K562 (cell line): ENCODE measurements around the gene SGMS1. TPM values are rescaled to one million over a fixed set of nuclear protein-coding genes. Genes with fewer than 3 reads are reported as not detected.

Source experiments
- ATAC-seq: fragments of 200-7000 bp; cut with Tn5 transposase; 3 replicates; pipeline ENCODE4 v1.9.1; 2020; ENCODE audit warnings: moderate library complexity
- BruUV-seq: library from RNA; stranded (reverse); fragments of 400-500 nt; replicated peaks from 2 replicates; lab custom pipeline; 2021; lab: Mats Ljungman, UMichigan
- CTCF ChIA-PET: fragments of 300-600 bp; formaldehyde crosslinking; extraction: SDS; loops from one replicate; lab custom pipeline; 2021; ENCODE audit warnings: low intra/inter-chr PET ratio; lab: Yijun Ruan, JAX
- POLR2A ChIA-PET: fragments of 300-600, 350-650 bp; sonication (Branson Sonifier 250); formaldehyde crosslinking; extraction: SDS; loops from one replicate; lab custom pipeline; 2021; ENCODE audit warnings: antibody characterized with exemption, inconsistent platforms; lab: Yijun Ruan, JAX
- DNase-seq, 4 experiments: peaks; one replicate each; pipeline versions ENCODE4 v3.0.0 to v3.0.0-alpha.2; 2011 to 2018; ENCODE audit warnings: low spot score in 3 of 4, mixed read lengths in 3 of 4; ENCODE audit errors: extremely low read depth in 1 of 4
- FAIRE-seq: peaks from 2 replicates; lab custom pipeline; 2011; peaks lifted over from hg19 to GRCh38; lab: Jason Lieb, UNC
- H2AFZ ChIP-seq: 2 replicates; pipeline ENCODE4 v1.6.0; 2011; ENCODE audit warnings: low read depth, low read length, control low read depth, inconsistent platforms
- H3K27ac ChIP-seq: fragments of 200-600 bp; 3 replicates; pipeline ENCODE4 v1.8.0; 2011; ENCODE audit warnings: low read depth, mild to moderate bottlenecking, control low read depth, inconsistent platforms, low read length, moderate library complexity, mixed read lengths; ENCODE audit errors: extremely low read depth
- H3K27me3 ChIP-seq, 2 experiments: fragments of 300-600 bp in 1 of 2; 2 replicates in 1 of 2; 3 replicates in 1 of 2; pipeline versions ENCODE4 v1.6.0 to v1.8.0; 2011; ENCODE audit warnings: inconsistent platforms in 2 of 2, low read length in 2 of 2, mild to moderate bottlenecking in 1 of 2, mixed read lengths in 1 of 2, moderate library complexity in 1 of 2; ENCODE audit not compliant: control insufficient read depth in 2 of 2, insufficient read depth in 2 of 2
- H3K36me3 ChIP-seq: fragments of 300-600 bp; 3 replicates; pipeline ENCODE4 v1.8.0; 2011; ENCODE audit warnings: mild to moderate bottlenecking, low read length, inconsistent platforms; ENCODE audit not compliant: control insufficient read depth, insufficient read depth
- H3K4me1 ChIP-seq, 2 experiments: fragments of 200-600 bp in 1 of 2; replicated peaks in 1 of 2; 2 replicates in 1 of 2; 3 replicates in 1 of 2; pipeline versions ENCODE4 v1.5.1 to v1.8.0; 2011; ENCODE audit warnings: inconsistent platforms in 2 of 2, low read length in 2 of 2, mild to moderate bottlenecking in 1 of 2, mixed read lengths in 1 of 2, moderate library complexity in 1 of 2; ENCODE audit not compliant: control insufficient read depth in 2 of 2, insufficient read depth in 2 of 2
- H3K4me2 ChIP-seq: 2 replicates; pipeline ENCODE4 v1.6.1; 2011; ENCODE audit warnings: low read length, control low read depth, inconsistent platforms, mixed read lengths; ENCODE audit not compliant: insufficient read depth
- H3K4me3 ChIP-seq: fragments of 200-600 bp; sonication (generic), shearing (Covaris generic); 2 replicates; pipeline ENCODE4 v1.5.1; 2016; ENCODE audit warnings: control low read depth, inconsistent platforms
- H3K79me2 ChIP-seq: fragments of 200-600 bp; 3 replicates; pipeline ENCODE4 v1.8.0; 2011; ENCODE audit warnings: low read length, inconsistent platforms; ENCODE audit not compliant: control insufficient read depth, insufficient read depth
- H3K9ac ChIP-seq, 2 experiments: 2 replicates each; pipeline versions ENCODE4 v1.6.0 to v1.6.1; 2011; ENCODE audit warnings: low read depth in 2 of 2, low read length in 2 of 2, control low read depth in 1 of 2, inconsistent platforms in 1 of 2, mild to moderate bottlenecking in 1 of 2, mixed read lengths in 1 of 2; ENCODE audit not compliant: insufficient read depth in 1 of 2
- H3K9me1 ChIP-seq: one replicate; pipeline ENCODE4 v1.6.0; 2011; ENCODE audit warnings: inconsistent platforms, mild to moderate bottlenecking, low read length, moderate library complexity; ENCODE audit not compliant: control insufficient read depth, insufficient read depth
- H3K9me3 ChIP-seq: replicated peaks from 2 replicates; pipeline ENCODE4 v1.5.1; 2011; ENCODE audit warnings: low read depth, low read length, inconsistent platforms; ENCODE audit not compliant: control insufficient read depth, insufficient read depth
- H4K20me1 ChIP-seq: replicated peaks from 2 replicates; pipeline ENCODE4 v1.6.1; 2011; ENCODE audit warnings: low read length, inconsistent platforms, mixed read lengths; ENCODE audit not compliant: control insufficient read depth, insufficient read depth
- ETV6 ChIP-seq, 3 experiments: fragments of 150-350 bp in 1 of 3; sonication (generic) in 1 of 3; formaldehyde crosslinking in 1 of 3; IDR thresholded peaks; 2 replicates each; pipeline versions ENCODE4 v1.6.1 to v1.8.0; 2014 to 2022; ENCODE audit warnings: borderline replicate concordance in 2 of 3, low read depth in 2 of 3, antibody characterized with exemption in 1 of 3, low read length in 1 of 3, mild to moderate bottlenecking in 1 of 3, missing genetic modification reagents in 1 of 3
- FOXP1 ChIP-seq: sonication (generic); formaldehyde crosslinking; IDR thresholded peaks from 2 replicates; pipeline ENCODE4 v1.8.0; 2022; ENCODE audit warnings: mild to moderate bottlenecking, missing genetic modification reagents
- HDAC2 ChIP-seq: fragments of 450-650 bp; IDR thresholded peaks from 2 replicates; pipeline ENCODE4 v1.6.1; 2016; ENCODE audit warnings: mild to moderate bottlenecking
- MAFG ChIP-seq: fragments of 450-650 bp; conservative IDR thresholded peaks from 2 replicates; pipeline ENCODE4 v1.6.1; 2016; ENCODE audit warnings: missing genetic modification characterization, missing compliant biosample characterization
- MCM7 ChIP-seq, 2 experiments: fragments of 450-650 bp; IDR thresholded peaks; 2 replicates each; pipeline ENCODE4 v1.6.1; 2016 to 2018
- NR2F6 ChIP-seq: fragments of 450-650 bp; formaldehyde crosslinking; IDR thresholded peaks from 2 replicates; pipeline ENCODE4 v1.4.0; 2020; ENCODE audit warnings: mild to moderate bottlenecking
- ZKSCAN8 ChIP-seq: fragments of 200-800 bp; sonication (Bioruptor generic); IDR thresholded peaks from 2 replicates; pipeline ENCODE4 v1.6.1; 2016; ENCODE audit warnings: missing genetic modification characterization, missing compliant biosample characterization
- WGBS: fragments of 100-300 bp; shearing (Covaris generic); methylation state at CpG from one replicate; pipeline ENCODE4 v1.1.6; 2016; ENCODE audit warnings: low coverage, mixed read lengths; ENCODE audit not compliant: insufficient coverage; ENCODE audit errors: missing lambda C conversion rate; 5-methylcytosine and 5-hydroxymethylcytosine counted together
- in situ Hi-C: fragments of 300-500 bp; cut with MboI; formaldehyde crosslinking; loops from 4 replicates; pipeline ENCODE4 v1.15.0; 2018; ENCODE audit warnings: inconsistent platforms, mixed read lengths
- intact Hi-C: fragments of 100-400 bp; cut with micrococcal nuclease; formaldehyde crosslinking; loops from 2 replicates; pipeline ENCODE4 v1.14.2; 2022
- polyA plus RNA-seq, 8 experiments: library from polyadenylated mRNA; depleted of rRNA in 4 of 8; stranded (reverse) in 5 of 8; unstranded in 3 of 8; fragments of >200 nt; fragmentation: Nextera tagmentation in 2 of 8; fragmentation: Illumina TruSeq in 1 of 8; extraction: Ambion mirVana in 2 of 8; extraction: Trizol in 1 of 8; gene quantifications; 2 replicates each; pipeline versions ENCODE4 v1.2.1 to v1.2.3, GENCODE V29; 2011 to 2014; ENCODE audit warnings: inconsistent platforms in 1 of 8, missing spikeins in 1 of 8
- total RNA-seq, 7 experiments: library from RNA; depleted of rRNA in 6 of 7; stranded (reverse); fragments of >200 nt in 6 of 7; fragmentation: Illumina TruSeq in 2 of 7; extraction: Trizol in 2 of 7; gene quantifications; 2 replicates each; pipeline versions ENCODE4 v1.2.1 to v1.2.3, GENCODE V29; 2011 to 2021; ENCODE audit warnings: low replicate concordance in 1 of 7

Gene SGMS1
- total and polyA plus RNA-seq, 9 of the 15 experiments (the other 6 are each of a cell fraction or from before 2014, with no cell fraction given) = 22.6 to 232 (median 82.2) TPM

DNA sequence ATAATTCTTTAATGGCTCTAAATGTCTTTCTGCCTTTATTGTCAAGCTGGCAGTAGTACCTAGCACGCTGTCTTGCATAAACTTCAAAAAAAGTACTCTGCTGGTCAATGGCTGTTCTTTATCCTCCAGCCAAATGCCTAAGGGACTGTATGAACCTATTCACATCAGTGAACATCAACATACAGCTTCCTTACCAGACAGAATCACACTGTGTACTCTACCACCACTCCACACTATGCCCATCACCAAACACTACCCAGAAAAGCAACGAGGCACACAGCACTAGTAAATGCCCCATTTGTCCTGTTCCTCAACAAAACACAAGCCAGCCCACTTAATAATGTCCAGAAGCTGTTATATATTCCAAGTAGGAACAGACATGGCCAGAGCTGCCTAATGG, 127.5 kb downstream of the SGMS1 start:
- no TSS peak for BruUV-seq
- no peak for DNase-seq
- Histone ChIP-seq H3K9me3 (no peaks in the 10 kb centered on the region), H3K36me3 (no peaks in the 10 kb centered on the region; the same call in 2 of the 3 replicates), H3K9ac (no peak overlapping the region), H2AFZ (no peak overlapping the region), H3K79me2 (peaks cover 29% of the 10 kb centered on the region), H3K4me1 (peaks cover 0 to 4% of the 10 kb centered on the region in 2 experiments; a peak in 2 of 5 replicates), H3K9me1 (no peaks in the 10 kb centered on the region), H3K4me2 (no peak overlapping the region), H3K27me3 (no peaks in the 10 kb centered on the region), H3K4me3 (no peak overlapping the region), H3K27ac (no peak overlapping the region; the same call in 2 of the 3 replicates), H4K20me1 (no peaks in the 10 kb centered on the region)
- FAIRE-seq = no peak
- TF ChIP-seq MCM7 (IDR thresholded peaks at IDR 0.05) (no peak), HDAC2 (no peak), ETV6 (IDR thresholded peaks at IDR 0.05; ENCODE audit: borderline replicate concordance in 1 of 2, low read depth in 2 of 2, low read length in 1 of 2) (no peak), ETV6 (CRISPR knock-in tag; IDR thresholded peaks at IDR 0.05; ENCODE audit: borderline replicate concordance) (no peak), NR2F6 (CRISPR knock-in tag) (no peak), FOXP1 (no peak), MAFG (tag) (no peak), ZKSCAN8 (CRISPR knock-in tag) (no peak)
- peak; percentile 32; the same call in 2 of the 3 replicates for ATAC-seq
- WGBS = 80% methylated on average over 2 of the region's 2 CpGs
- ChIA-PET POLR2A (interaction anchor here (1.0 kb wide), 1 partner anchor 10 kb away, joined by 4 read pairs; no protein-coding TSS in a partner anchor), CTCF (no interaction called here)
- intact Hi-C loops = no loop called here
- in situ Hi-C loops = no loop called here
